Common myeloid progenitor, CD34-positive (primary cell): Measurements from ENCODE around the gene TLE6.
"Not testable (repeated sequence)": the region's sequence is repeated elsewhere in the genome, so short reads cannot be mapped to it uniquely, and the experiment has no call there.

Source experiments
- CTCF ChIA-PET: fragments of 350-600 bp; sonication (Branson Sonifier 250); formaldehyde crosslinking; loops from one replicate; lab custom pipeline; 2021; ENCODE audit warnings: antibody characterized with exemption; lab: Charles Lee
- POLR2A ChIA-PET: fragments of 350-600 bp; sonication (Branson Sonifier 250); formaldehyde crosslinking; loops from one replicate; lab custom pipeline; 2021; ENCODE audit warnings: antibody characterized with exemption; lab: Charles Lee
- DNase-seq, 3 donors: peaks; one replicate each; pipeline versions ENCODE4 v3.0.0 to v3.0.0-alpha.2; 2013
- H3K27ac ChIP-seq, 2 experiments: 1 replicate in 1 of 2; 2 replicates in 1 of 2; pipeline ENCODE4 v1.7.0; 2013; ENCODE audit warnings: inconsistent platforms in 2 of 2, low read length in 2 of 2, mild to moderate bottlenecking in 2 of 2, low read depth in 1 of 2, moderate library complexity in 1 of 2; ENCODE audit not compliant: severe bottlenecking in 2 of 2, insufficient read depth in 1 of 2, poor library complexity in 1 of 2
- H3K27me3 ChIP-seq, 5 experiments: replicated peaks in 2 of 5; 1 replicate in 3 of 5; 2 replicates in 2 of 5; pipeline versions ENCODE4 v1.6.1 to v1.7.0; 2013; ENCODE audit warnings: low read length in 4 of 5, mild to moderate bottlenecking in 2 of 5, moderate library complexity in 2 of 5, inconsistent platforms in 1 of 5; ENCODE audit not compliant: insufficient read depth in 5 of 5, control insufficient read depth in 4 of 5
- H3K36me3 ChIP-seq, 4 experiments: 1 replicate in 2 of 4; 2 replicates in 2 of 4; pipeline versions ENCODE4 v1.6.1 to v1.7.0; 2013; ENCODE audit warnings: low read length in 3 of 4, control low read depth in 1 of 4, mild to moderate bottlenecking in 1 of 4; ENCODE audit not compliant: control insufficient read depth in 4 of 4, insufficient read depth in 4 of 4
- H3K4me1 ChIP-seq, 4 experiments: 1 replicate in 3 of 4; 2 replicates in 1 of 4; pipeline versions ENCODE4 v1.6.1 to v1.7.1; 2013; ENCODE audit warnings: low read length in 3 of 4, mild to moderate bottlenecking in 3 of 4, control low read depth in 1 of 4, inconsistent platforms in 1 of 4, moderate library complexity in 1 of 4; ENCODE audit not compliant: control insufficient read depth in 4 of 4, insufficient read depth in 4 of 4; ENCODE audit errors: control extremely low read depth in 1 of 4
- H3K4me3 ChIP-seq, 7 experiments: 1 replicate in 4 of 7; 2 replicates in 3 of 7; pipeline versions ENCODE4 v1.5.1 to v1.7.0; 2013; ENCODE audit warnings: mild to moderate bottlenecking in 7 of 7, low read length in 6 of 7, moderate library complexity in 6 of 7, inconsistent platforms in 2 of 7, low read depth in 2 of 7, control low read depth in 1 of 7; ENCODE audit not compliant: insufficient read depth in 4 of 7, control insufficient read depth in 1 of 7; ENCODE audit errors: extremely low read depth in 1 of 7
- H3K9me3 ChIP-seq, 5 experiments: 1 replicate in 4 of 5; 2 replicates in 1 of 5; pipeline versions ENCODE4 v1.6.1 to v1.7.1; 2013; ENCODE audit warnings: low read length in 4 of 5, mild to moderate bottlenecking in 2 of 5, inconsistent platforms in 1 of 5, low read depth in 1 of 5, moderate library complexity in 1 of 5; ENCODE audit not compliant: control insufficient read depth in 4 of 5, insufficient read depth in 2 of 5; ENCODE audit errors: control extremely low read depth in 1 of 5
- WGBS: methylation state at CpG from one replicate; pipeline ENCODE4 v1.1.5; 2013; ENCODE audit not compliant: insufficient coverage; 5-methylcytosine and 5-hydroxymethylcytosine counted together

The TLE6 gene

DNA sequence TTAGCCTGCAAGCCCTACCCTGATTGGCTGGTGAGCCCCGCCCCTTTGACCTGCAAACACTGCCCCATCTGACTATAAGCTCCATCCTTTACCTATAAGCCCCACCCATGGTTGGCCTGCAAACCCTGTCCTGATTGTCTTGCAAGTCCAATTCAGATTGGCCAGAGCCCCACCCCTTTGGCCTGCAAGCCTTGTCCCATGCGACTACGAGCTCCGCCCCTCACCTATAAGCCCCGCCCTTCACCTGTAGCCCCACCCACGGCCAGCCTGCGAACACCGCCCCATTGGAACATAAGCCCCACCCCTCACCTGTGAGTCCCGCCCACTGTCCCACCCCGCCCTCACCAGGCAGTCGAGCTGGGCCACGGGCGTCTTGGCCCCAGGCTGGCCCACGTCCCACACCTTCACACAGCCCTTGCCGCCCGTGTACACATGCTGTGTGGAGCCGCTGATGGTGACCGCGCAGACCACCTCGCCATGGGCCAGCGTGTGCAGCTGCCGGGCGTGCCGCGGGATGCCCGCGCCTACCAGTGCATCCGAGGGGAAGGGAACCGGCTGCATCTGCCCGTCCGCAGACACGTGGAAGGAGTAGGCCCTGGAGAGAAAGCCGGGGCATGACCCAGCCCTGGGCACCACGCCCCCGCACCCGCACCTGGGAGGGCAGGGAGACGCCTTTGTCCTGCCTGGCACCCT lies 28.9 kb downstream of the TLE6 start:
- DNase-seq = no peak
- 77% methylated on average over 25 of the region's 37 CpGs for WGBS
- no peaks in the 10 kb centered on the region for H3K4me1 ChIP-seq
- H3K9me3 ChIP-seq = no peaks in the 10 kb centered on the region
- H3K27me3 ChIP-seq = peaks cover 0 to 5% (median 0%) of the 10 kb centered on the region in 5 experiments
- H3K27ac ChIP-seq = no peak overlapping the region
- POLR2A ChIA-PET = no interaction called here
- H3K36me3 ChIP-seq = no peaks in the 10 kb centered on the region
- H3K4me3 ChIP-seq = no peak overlapping the region
- CTCF ChIA-PET = interaction anchor here (0.8 kb wide), 1 partner anchor 9 kb away, joined by 3 read pairs; no protein-coding TSS in a partner anchor

DNA sequence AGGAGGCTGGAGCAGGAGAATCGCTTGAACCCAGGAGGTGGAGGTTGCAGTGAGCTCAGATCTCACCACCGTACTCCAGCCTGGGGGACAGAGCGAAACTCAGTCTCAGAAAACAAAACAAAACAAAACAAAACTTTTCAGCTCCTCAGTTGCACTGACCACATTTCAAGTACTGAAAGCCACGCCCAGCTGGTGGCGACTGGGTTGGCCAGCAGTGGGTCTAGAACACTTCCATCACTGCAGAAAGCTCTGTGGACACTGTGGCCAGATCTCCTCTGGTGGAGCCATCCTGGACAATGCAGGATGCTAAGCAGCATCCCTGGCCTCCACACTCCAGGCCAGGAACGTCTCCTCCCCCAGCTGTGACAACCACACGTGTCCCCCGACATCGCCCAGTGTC lies 30.6 kb downstream of the TLE6 start:
- H3K4me3 ChIP-seq = no peak overlapping the region
- no peaks in the 10 kb centered on the region for H3K4me1 ChIP-seq
- POLR2A ChIA-PET = no interaction called here
- H3K27ac ChIP-seq = no peak overlapping the region
- no peaks in the 10 kb centered on the region for H3K9me3 ChIP-seq
- CTCF ChIA-PET = no interaction called here
- no peak for DNase-seq
- H3K36me3 ChIP-seq = no peaks in the 10 kb centered on the region
- WGBS = 95% methylated on average over 7 of the region's 9 CpGs
- H3K27me3 ChIP-seq = peaks cover 0 to 5% (median 0%) of the 10 kb centered on the region in 5 experiments

DNA sequence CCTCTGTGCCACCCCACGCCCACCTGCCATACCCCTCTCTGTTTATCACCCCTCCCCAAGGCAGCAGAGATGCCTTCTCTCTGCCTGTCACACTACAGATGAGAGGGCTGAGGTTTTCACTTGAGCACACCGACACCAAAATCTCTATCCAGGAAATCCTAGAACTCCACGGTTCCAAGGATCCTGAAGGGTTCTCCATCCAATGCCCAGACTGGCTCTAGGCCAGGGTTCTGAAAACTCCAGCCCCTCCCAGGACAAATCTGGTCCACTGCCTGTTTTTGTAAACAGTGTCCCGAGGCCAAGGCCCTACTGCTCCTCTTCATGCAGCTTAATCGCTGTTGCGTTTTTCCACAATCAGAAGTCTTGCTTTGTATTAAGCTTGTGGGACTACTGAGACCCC lies 31.6 kb downstream of the TLE6 start:
- no peak for DNase-seq
- POLR2A ChIA-PET = no interaction called here
- Histone ChIP-seq H3K4me1 (no peaks in the 10 kb centered on the region), H3K36me3 (no peaks in the 10 kb centered on the region), H3K27ac (no peak overlapping the region), H3K9me3 (no peaks in the 10 kb centered on the region), H3K27me3 (peaks cover 0 to 5% (median 0%) of the 10 kb centered on the region in 5 experiments), H3K4me3 (no peak overlapping the region)
- 95% methylated on average over 6 of the region's 6 CpGs for WGBS
- CTCF ChIA-PET = no interaction called here

DNA sequence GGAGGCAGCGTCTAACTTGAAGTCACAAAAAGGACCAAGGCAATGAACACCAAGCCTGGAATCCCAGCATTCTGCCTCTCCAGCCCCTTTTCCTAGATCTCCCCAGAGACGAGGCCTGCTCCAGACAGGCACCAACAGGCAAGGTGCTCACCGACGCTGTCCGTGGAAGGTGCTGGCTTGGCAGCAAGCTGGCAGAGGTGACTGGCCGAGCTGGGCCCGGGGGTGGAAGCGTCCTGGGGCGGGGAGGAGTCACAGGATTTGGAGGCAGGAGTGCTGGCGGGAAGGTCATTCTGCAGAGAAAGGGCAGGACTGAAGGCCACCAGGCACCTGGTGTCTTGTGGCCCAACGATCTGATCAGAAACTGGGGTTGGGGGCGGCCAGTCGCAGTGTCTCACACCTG lies 33.5 kb downstream of the TLE6 start:
- WGBS = 100% methylated on average over 13 of the region's 13 CpGs
- H3K4me3 ChIP-seq = no peak overlapping the region
- CTCF ChIA-PET = interaction anchor here (0.5 to 0.8 kb wide), 3 partner anchors 20 to 29 kb away, joined by 3 read pairs; no protein-coding TSS in a partner anchor
- no peaks in the 10 kb centered on the region for H3K4me1 ChIP-seq
- DNase-seq = no peak
- H3K9me3 ChIP-seq = no peaks in the 10 kb centered on the region
- no peaks in the 10 kb centered on the region for H3K36me3 ChIP-seq
- no peaks in the 10 kb centered on the region for H3K27me3 ChIP-seq
- POLR2A ChIA-PET = no interaction called here
- no peak overlapping the region for H3K27ac ChIP-seq

DNA sequence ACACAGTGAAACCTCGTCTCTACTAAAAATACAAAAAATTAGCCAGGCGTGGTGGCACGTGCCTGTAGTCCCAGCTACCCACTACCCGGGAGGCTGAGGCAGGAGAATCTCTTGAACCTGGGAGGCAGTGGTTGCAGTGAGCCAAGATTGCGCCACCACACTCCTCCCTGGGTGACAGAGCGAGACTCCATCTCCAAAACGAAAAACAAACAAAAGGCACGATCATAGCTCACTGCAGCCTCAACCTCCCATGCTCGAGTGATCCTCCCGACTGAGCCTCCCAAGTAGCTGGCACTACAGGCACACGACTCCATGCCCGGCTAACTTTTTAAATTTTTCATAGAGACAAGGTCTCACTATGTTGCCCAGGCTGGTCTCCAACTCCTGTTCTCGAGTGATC lies 34.7 kb downstream of the TLE6 start:
- H3K4me1 ChIP-seq, H3K4me3 ChIP-seq, H3K27me3 ChIP-seq, CTCF ChIA-PET, H3K9me3 ChIP-seq, DNase-seq, H3K27ac ChIP-seq, H3K36me3 ChIP-seq, POLR2A ChIA-PET: not testable (repeated sequence)
- 92% methylated on average over 11 of the region's 13 CpGs for WGBS

DNA sequence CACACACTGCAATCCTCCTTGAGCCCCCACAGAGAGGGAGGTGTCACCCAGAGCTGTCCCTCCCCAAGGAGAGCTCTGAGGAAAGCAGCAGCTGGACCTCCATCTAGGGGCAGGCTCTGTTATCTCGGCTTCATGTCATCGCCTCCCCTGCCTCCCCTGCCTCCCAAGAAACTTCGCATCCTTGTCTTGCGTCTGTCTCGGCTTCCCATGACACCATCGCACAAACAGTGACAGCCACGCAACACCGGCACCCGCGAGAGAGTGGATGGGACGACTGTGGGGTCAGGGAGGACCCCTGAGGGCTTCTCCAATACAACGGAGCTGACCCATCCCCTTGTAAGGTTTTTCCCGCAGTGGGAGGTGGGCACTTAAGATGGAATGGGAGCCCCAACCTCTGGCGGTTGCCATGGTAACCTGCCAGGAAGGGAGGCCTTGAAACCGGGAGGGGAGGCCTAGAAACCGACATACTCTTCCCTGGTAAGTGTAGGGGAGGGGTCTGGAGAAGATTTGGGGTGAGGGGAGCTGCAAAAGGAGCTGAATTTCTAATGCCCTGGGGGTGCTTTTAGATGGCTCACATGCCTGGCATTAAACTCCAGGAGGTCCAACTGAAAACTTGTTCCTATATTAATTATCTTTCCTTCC lies 35.4 kb downstream of the TLE6 start:
- ChIA-PET POLR2A (no interaction called here), CTCF (interaction anchor here (0.8 to 1.3 kb wide), 4 partner anchors 11 to 56 kb away, joined by 3 to 4 read pairs (median 3); no protein-coding TSS in a partner anchor)
- no peak overlapping the region for H3K4me3 ChIP-seq
- H3K4me1 ChIP-seq = no peaks in the 10 kb centered on the region
- 93% methylated on average over 13 of the region's 16 CpGs for WGBS
- no peak for DNase-seq
- no peaks in the 10 kb centered on the region for H3K36me3 ChIP-seq
- no peak overlapping the region for H3K27ac ChIP-seq
- H3K27me3 ChIP-seq = no peaks in the 10 kb centered on the region
- H3K9me3 ChIP-seq = no peaks in the 10 kb centered on the region

DNA sequence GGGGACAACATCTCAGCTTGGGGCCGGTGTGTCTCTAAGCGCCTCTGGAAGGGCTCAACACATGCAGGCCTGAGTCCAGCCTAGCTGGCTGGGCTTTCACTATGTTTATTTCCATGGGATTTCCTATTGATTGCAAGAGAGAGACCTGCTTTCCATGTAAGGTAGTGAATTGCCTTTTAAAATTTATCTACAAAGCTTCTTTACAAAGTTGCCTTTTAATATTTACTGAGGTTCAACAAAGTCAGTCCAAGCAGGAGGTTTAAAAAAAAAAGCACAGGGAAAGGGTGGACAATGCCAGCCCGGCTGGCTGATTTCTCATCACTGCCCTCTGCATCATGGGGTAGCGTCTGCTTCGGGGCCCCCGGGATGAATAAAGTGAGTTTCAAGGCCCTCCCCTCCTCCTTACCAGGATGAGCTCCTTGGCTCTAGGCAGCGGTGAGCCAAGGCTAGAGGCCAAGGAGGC lies 35.9 kb downstream of the TLE6 start:
- WGBS = 100% methylated on average over 5 of the region's 7 CpGs
- ChIA-PET CTCF (interaction anchor here (0.8 to 1.3 kb wide), 4 partner anchors 10 to 57 kb away, joined by 3 to 4 read pairs (median 3); no protein-coding TSS in a partner anchor), POLR2A (no interaction called here)
- DNase-seq = no peak
- no peak overlapping the region for H3K4me3 ChIP-seq
- H3K9me3 ChIP-seq = no peaks in the 10 kb centered on the region
- H3K36me3 ChIP-seq = no peaks in the 10 kb centered on the region
- no peaks in the 10 kb centered on the region for H3K4me1 ChIP-seq
- no peak overlapping the region for H3K27ac ChIP-seq
- no peaks in the 10 kb centered on the region for H3K27me3 ChIP-seq
